Tibial nerve (tissue), 3 donors: ENCODE results near the gene NALCN.

Experiments
- POLR2A ChIP-seq, 2 donors: fragments of 450-650 bp; IDR thresholded peaks; one replicate each; pipeline ENCODE4 v1.6.1; 2017; ENCODE audit warnings: antibody characterized with exemption in 2 of 2, mild to moderate bottlenecking in 2 of 2, moderate library complexity in 2 of 2
- TF ChIP-seq, protein P1 (sequence below), 5 experiments: fragments of 200-600 bp in 3 of 5; fragments of 450-650 bp in 2 of 5; sonication (generic) in 3 of 5; IDR thresholded peaks; one replicate each; pipeline ENCODE4 v1.5.1; 2016 to 2019; ENCODE audit warnings: antibody characterized with exemption in 5 of 5, mild to moderate bottlenecking in 3 of 5, moderate library complexity in 2 of 5

GRCh38 chr13:101190976-101191375 lies 225.3 kb downstream of the NALCN start:
- TF ChIP-seq, protein P1, sequence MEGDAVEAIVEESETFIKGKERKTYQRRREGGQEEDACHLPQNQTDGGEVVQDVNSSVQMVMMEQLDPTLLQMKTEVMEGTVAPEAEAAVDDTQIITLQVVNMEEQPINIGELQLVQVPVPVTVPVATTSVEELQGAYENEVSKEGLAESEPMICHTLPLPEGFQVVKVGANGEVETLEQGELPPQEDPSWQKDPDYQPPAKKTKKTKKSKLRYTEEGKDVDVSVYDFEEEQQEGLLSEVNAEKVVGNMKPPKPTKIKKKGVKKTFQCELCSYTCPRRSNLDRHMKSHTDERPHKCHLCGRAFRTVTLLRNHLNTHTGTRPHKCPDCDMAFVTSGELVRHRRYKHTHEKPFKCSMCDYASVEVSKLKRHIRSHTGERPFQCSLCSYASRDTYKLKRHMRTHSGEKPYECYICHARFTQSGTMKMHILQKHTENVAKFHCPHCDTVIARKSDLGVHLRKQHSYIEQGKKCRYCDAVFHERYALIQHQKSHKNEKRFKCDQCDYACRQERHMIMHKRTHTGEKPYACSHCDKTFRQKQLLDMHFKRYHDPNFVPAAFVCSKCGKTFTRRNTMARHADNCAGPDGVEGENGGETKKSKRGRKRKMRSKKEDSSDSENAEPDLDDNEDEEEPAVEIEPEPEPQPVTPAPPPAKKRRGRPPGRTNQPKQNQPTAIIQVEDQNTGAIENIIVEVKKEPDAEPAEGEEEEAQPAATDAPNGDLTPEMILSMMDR (IDR thresholded peaks at IDR 0.05) = no peak
- no peak for TF ChIP-seq POLR2A (IDR thresholded peaks at IDR 0.05)
